Measurements from ENCODE around the gene SLC16A5.

The SLC16A5 gene

GRCh38 chr17:75081611-75082540, 5.9 kb upstream of the SLC16A5 start:
- H3K4me3 ChIP-seq (ENCODE audit: low read length): no peak overlapping the region
- no peak for DNase-seq (ENCODE audit: low read depth)
- no peak for TF ChIP-seq CTCF (conservative IDR thresholded peaks at IDR 0.05; ENCODE audit: low read depth, low read length)

- H3K4me3 ChIP-seq (ENCODE audit: low read length): no peak overlapping the region
- DNase-seq (ENCODE audit: low read depth): no peak
- no peak for TF ChIP-seq CTCF (conservative IDR thresholded peaks at IDR 0.05; ENCODE audit: low read depth, low read length)
Observed at GRCh38 chr17:75082683-75083082, 5.1 kb upstream of the SLC16A5 start.

GRCh38 chr17:75084039-75084660, 3.6 kb upstream of the SLC16A5 start:
- no peak for TF ChIP-seq CTCF (conservative IDR thresholded peaks at IDR 0.05; ENCODE audit: low read depth, low read length)
- H3K4me3 ChIP-seq (ENCODE audit: low read length): no peak overlapping the region
- DNase-seq (ENCODE audit: low read depth): no peak

GRCh38 chr17:75086496-75087181, 1.1 kb upstream of the SLC16A5 start:
- H3K4me3 ChIP-seq (ENCODE audit: low read length): no peak overlapping the region
- no peak for DNase-seq (ENCODE audit: low read depth)
- no peak for TF ChIP-seq CTCF (conservative IDR thresholded peaks at IDR 0.05; ENCODE audit: low read depth, low read length)

GRCh38 chr17:75087182-75087557, 584 bp upstream of the SLC16A5 start:
- no peak for TF ChIP-seq CTCF (conservative IDR thresholded peaks at IDR 0.05; ENCODE audit: low read depth, low read length)
- DNase-seq (ENCODE audit: low read depth): no peak
- peak overlapping the region; percentile 42 for H3K4me3 ChIP-seq (ENCODE audit: low read length)

- no peak for TF ChIP-seq CTCF (conservative IDR thresholded peaks at IDR 0.05; ENCODE audit: low read depth, low read length)
- no peak for DNase-seq (ENCODE audit: low read depth)
- H3K4me3 ChIP-seq (ENCODE audit: low read length): peak overlapping the region; percentile 50
Observed at GRCh38 chr17:75088465-75089417, 987 bp downstream of the SLC16A5 start.

Measured in retinal pigment epithelial cell (primary cell).